Osteoblast (primary cell): ENCODE data around the gene TPO. TPM values are rescaled to one million over a fixed set of nuclear protein-coding genes. Genes with fewer than 3 reads are reported as not detected.

Source experiments
- DNase-seq: peaks from one replicate; pipeline ENCODE4 v3.0.0; 2011; ENCODE audit warnings: low spot score, mixed read lengths; ENCODE audit not compliant: insufficient read length; ENCODE audit errors: missing footprints
- H2AFZ ChIP-seq: 2 replicates; pipeline ENCODE4 v1.6.0; 2011; ENCODE audit warnings: mild to moderate bottlenecking, low read length
- H3K27ac ChIP-seq: 2 replicates; pipeline ENCODE4 v1.5.1; 2011; ENCODE audit warnings: mild to moderate bottlenecking, low read depth, low read length, moderate library complexity
- H3K27me3 ChIP-seq: 2 replicates; pipeline ENCODE4 v1.6.0; 2012; ENCODE audit warnings: mild to moderate bottlenecking, control low read depth, inconsistent platforms, low read length, moderate library complexity; ENCODE audit not compliant: insufficient read depth
- H3K36me3 ChIP-seq: 2 replicates; pipeline ENCODE4 v1.5.1; 2011; ENCODE audit warnings: mild to moderate bottlenecking, low read length, control low read depth, moderate library complexity; ENCODE audit not compliant: insufficient read depth
- H3K4me1 ChIP-seq: 2 replicates; pipeline ENCODE4 v1.5.1; 2011; ENCODE audit warnings: mild to moderate bottlenecking, low read length, control low read depth, moderate library complexity; ENCODE audit not compliant: insufficient read depth
- H3K4me2 ChIP-seq: 2 replicates; pipeline ENCODE4 v1.6.0; 2011; ENCODE audit warnings: mild to moderate bottlenecking, low read length; ENCODE audit not compliant: insufficient read depth
- H3K4me3 ChIP-seq: fragments of 200-600 bp; sonication (generic); 3 replicates; pipeline ENCODE4 v1.5.1; 2012; ENCODE audit warnings: mild to moderate bottlenecking, low read length, inconsistent platforms; ENCODE audit not compliant: insufficient read depth
- H3K79me2 ChIP-seq: 2 replicates; pipeline ENCODE4 v1.6.0; 2012; ENCODE audit warnings: mild to moderate bottlenecking, low read length, control low read depth, inconsistent platforms; ENCODE audit not compliant: insufficient read depth
- H3K9me3 ChIP-seq: 2 replicates; pipeline ENCODE4 v1.5.1; 2011; ENCODE audit warnings: low read depth, low read length, control low read depth
- H4K20me1 ChIP-seq: 2 replicates; pipeline ENCODE4 v1.6.0; 2012; ENCODE audit warnings: mild to moderate bottlenecking, low read length, control low read depth; ENCODE audit not compliant: insufficient read depth
- total RNA-seq: library from RNA; depleted of rRNA; stranded (reverse); fragments of >200 nt; gene quantifications from 2 replicates; pipeline ENCODE4 v1.2.3, GENCODE V29; 2012
- TF ChIP-seq, protein P1 (sequence below): IDR thresholded peaks from 2 replicates; pipeline ENCODE4 v1.5.1; 2011; ENCODE audit warnings: mild to moderate bottlenecking, low read depth, low read length, moderate library complexity; ENCODE audit errors: extremely low read depth

Gene TPO
- total RNA-seq, 1 donor = not detected

DNA sequence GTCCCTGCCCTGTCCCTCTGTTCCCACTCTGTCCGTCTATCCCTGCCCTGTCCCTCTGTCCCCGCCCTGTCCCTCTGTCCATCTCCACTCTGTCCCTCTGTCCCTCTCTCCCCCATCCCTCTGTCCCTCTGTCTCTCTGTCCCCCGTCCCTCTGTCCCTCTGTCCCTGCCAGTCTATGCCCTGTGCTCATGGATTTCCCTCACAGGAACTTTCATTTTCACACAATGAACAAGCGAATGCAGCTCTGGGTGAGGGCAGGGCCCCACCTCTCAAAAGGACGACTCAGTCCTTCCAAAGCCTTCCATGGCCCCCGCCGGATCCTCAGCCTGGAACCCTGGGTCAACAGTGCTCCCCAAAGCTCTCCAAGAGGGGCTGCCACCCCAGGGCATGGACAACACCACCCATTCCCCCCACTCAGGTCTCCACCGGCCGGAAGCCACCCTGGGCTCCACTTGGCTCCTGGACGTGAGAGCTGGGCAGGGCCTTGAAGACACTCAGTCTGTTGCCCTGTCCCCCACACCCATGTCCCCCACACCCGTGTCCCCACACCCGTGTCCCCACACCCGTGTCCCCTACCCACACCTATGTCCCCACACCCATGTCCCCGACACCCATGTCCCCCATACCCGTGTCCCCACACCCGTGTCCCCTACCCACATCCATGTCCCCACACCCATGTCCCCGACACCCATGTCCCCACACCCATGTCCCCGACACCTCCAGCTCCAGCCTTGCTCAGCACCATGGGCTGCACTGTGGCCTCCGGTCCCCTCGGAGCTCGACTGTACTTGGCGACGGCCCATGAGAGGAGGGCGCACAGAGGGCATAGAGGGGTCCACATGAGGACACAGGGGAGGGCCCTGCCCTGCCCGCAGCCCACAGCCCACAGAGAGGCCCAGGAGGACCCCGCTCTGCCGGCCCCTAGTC lies 175.1 kb downstream of the TPO start:
- Histone ChIP-seq H3K27me3 (no peaks in the 10 kb centered on the region), H3K4me3 (no peak overlapping the region), H3K4me1 (peaks cover 25% of the 10 kb centered on the region), H3K27ac (no peak overlapping the region), H3K79me2 (no peaks in the 10 kb centered on the region), H2AFZ (no peak overlapping the region), H3K4me2 (peak overlapping the region; percentile 18), H3K9me3 (no peaks in the 10 kb centered on the region), H4K20me1 (peaks cover 2% of the 10 kb centered on the region), H3K36me3 (no peaks in the 10 kb centered on the region)
- peak; percentile 70 for DNase-seq
- TF ChIP-seq, protein P1, sequence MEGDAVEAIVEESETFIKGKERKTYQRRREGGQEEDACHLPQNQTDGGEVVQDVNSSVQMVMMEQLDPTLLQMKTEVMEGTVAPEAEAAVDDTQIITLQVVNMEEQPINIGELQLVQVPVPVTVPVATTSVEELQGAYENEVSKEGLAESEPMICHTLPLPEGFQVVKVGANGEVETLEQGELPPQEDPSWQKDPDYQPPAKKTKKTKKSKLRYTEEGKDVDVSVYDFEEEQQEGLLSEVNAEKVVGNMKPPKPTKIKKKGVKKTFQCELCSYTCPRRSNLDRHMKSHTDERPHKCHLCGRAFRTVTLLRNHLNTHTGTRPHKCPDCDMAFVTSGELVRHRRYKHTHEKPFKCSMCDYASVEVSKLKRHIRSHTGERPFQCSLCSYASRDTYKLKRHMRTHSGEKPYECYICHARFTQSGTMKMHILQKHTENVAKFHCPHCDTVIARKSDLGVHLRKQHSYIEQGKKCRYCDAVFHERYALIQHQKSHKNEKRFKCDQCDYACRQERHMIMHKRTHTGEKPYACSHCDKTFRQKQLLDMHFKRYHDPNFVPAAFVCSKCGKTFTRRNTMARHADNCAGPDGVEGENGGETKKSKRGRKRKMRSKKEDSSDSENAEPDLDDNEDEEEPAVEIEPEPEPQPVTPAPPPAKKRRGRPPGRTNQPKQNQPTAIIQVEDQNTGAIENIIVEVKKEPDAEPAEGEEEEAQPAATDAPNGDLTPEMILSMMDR = no peak

DNA sequence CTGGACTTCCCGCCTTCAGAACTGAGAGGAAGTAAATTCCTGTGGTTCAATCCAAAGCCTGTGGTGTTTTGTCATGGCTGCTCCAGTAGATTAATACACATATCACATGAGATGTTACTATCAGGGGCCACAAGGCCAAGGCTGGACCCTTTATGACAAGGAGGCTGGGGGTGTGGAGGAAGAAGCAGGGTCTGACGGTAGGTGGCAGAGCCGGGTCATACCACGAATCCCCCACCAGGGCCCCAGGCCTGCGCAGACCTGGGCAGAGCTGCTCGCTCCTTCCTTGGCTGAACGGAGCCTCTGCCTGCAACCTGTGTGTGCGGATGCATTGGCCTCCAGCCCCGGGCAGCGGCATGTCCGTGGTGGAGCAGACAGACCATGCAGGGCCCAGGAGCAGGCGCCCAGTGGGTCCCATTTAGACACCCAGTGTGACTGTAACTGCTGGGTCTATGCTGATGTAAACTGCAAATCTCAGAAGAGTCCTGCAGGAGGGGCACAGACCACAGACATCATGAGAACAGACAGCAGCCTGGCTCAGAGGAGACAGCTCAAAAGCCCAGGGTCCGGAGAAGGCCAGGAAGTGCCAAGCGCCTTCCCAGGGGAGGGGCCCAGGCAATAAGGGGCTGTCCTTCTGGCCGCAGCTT lies 175.8 kb downstream of the TPO start:
- Histone ChIP-seq H4K20me1 (peaks cover 3% of the 10 kb centered on the region), H2AFZ (no peak overlapping the region), H3K27me3 (no peaks in the 10 kb centered on the region), H3K36me3 (no peaks in the 10 kb centered on the region), H3K4me1 (peaks cover 33% of the 10 kb centered on the region), H3K9me3 (no peaks in the 10 kb centered on the region), H3K4me2 (peak overlapping the region; percentile 18), H3K4me3 (no peak overlapping the region), H3K79me2 (no peaks in the 10 kb centered on the region), H3K27ac (no peak overlapping the region)
- peak; percentile 90 for DNase-seq
- TF ChIP-seq, protein P1 = no peak

DNA sequence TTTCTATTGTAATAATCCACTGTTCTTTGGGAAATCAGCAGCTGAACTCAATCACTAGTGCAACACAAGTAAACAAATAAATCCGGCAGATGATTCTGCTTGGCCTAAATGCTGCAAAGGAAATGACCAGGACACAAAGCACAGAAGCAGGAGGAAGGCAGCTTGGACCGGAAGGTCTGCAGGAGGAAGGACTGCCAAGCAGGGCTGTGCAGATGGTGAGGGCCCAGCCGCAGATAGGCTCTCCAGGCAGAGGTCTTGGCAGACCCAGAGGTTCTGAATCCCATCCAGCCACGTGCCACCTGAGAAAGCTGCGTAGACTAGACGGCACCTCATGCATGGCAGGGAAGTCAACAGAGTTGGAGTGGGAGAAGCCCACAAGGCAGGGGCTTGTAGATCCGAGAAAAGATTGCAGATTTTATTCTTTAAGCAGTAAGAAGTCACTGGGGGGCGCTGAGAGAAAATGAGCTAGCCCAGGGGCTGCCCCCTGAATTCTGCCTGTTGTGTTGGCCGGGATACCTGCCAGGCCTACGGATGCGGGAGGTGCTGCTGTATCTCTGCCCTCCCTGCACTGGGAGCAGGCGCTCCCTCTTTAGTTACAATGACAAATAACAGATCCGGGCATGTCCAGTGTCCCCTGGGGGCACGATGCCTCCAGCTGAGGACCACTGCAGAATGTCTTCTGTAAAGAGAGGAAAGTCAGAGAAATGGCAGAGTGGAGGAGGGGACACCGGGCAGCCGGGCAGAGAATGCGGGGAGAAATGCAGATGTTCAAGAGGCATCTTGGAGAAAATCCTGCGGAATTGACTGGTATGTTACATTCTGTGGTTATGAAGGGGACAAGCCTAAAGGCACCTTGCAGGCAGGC lies 177.6 kb downstream of the TPO start:
- H3K4me3 ChIP-seq = no peak overlapping the region
- H3K9me3 ChIP-seq = no peaks in the 10 kb centered on the region
- H3K36me3 ChIP-seq = no peaks in the 10 kb centered on the region
- H3K4me2 ChIP-seq = no peak overlapping the region
- TF ChIP-seq, protein P1 = no peak
- H4K20me1 ChIP-seq = peaks cover 5% of the 10 kb centered on the region
- H2AFZ ChIP-seq = no peak overlapping the region
- H3K4me1 ChIP-seq = peaks cover 36% of the 10 kb centered on the region
- no peaks in the 10 kb centered on the region for H3K27me3 ChIP-seq
- H3K79me2 ChIP-seq = no peaks in the 10 kb centered on the region
- DNase-seq = peak; percentile 67
- no peak overlapping the region for H3K27ac ChIP-seq
